C4-2B (cell line): ENCODE measurements around the gene PAOX.

Experiments
- ZFX ChIP-seq: fragments of 450-650 bp; IDR thresholded peaks from 2 replicates; pipeline ENCODE4 v1.6.1; 2017
- TF ChIP-seq, protein P1 (sequence below): fragments of 450-650 bp; conservative IDR thresholded peaks from 2 replicates; pipeline ENCODE4 v1.5.1; 2017; ENCODE audit warnings: mild to moderate bottlenecking

DNA sequence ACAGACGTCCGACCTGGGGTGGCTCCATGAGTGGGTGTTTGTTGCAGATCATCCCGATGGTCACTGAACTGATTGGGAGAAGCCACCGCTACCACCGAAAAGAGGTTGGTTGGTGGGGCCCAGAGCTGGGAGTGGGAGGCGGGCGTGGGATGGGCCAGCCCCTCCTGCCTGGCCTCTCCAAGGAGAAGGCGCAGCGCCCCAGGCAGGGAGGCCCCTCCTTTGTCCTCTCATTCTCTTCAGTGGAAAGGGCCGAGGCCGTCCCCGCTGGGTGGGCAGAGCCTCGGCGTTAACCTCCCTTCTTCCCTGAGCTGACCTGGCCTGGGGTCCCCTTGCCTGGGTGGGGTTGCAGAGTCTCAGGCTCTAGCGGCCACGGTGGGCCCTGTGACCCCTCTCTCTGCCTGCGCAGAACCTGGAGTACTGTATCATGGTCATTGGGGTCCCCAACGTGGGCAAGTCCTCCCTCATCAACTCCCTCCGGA is 20.1 kb downstream of the PAOX start:
- TF ChIP-seq, protein P1, sequence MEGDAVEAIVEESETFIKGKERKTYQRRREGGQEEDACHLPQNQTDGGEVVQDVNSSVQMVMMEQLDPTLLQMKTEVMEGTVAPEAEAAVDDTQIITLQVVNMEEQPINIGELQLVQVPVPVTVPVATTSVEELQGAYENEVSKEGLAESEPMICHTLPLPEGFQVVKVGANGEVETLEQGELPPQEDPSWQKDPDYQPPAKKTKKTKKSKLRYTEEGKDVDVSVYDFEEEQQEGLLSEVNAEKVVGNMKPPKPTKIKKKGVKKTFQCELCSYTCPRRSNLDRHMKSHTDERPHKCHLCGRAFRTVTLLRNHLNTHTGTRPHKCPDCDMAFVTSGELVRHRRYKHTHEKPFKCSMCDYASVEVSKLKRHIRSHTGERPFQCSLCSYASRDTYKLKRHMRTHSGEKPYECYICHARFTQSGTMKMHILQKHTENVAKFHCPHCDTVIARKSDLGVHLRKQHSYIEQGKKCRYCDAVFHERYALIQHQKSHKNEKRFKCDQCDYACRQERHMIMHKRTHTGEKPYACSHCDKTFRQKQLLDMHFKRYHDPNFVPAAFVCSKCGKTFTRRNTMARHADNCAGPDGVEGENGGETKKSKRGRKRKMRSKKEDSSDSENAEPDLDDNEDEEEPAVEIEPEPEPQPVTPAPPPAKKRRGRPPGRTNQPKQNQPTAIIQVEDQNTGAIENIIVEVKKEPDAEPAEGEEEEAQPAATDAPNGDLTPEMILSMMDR: no peak
- no peak for TF ChIP-seq ZFX
